Lower leg skin (tissue), 4 donors: ENCODE results near the gene ABCC1. TPM values are rescaled to one million over a fixed set of nuclear protein-coding genes. Genes with fewer than 3 reads are reported as not detected.
"Not testable (repeated sequence)": the region's sequence is repeated elsewhere in the genome, so short reads cannot be mapped to it uniquely, and the experiment has no call there.

ENCODE experiments used
- DNase-seq, 2 donors: peaks; one replicate each; pipeline ENCODE4 v3.0.0-alpha.2; 2019; ENCODE audit warnings: low spot score in 2 of 2
- H3K4me3 ChIP-seq: fragments of 200-600 bp; sonication (generic); 2 replicates; pipeline ENCODE4 v1.5.1; 2017; ENCODE audit warnings: mild to moderate bottlenecking, low read depth; ENCODE audit not compliant: poor library complexity, severe bottlenecking
- CTCF ChIP-seq, 3 donors: fragments of 450-650 bp; IDR thresholded peaks; one replicate each; pipeline ENCODE4 v1.5.1; 2016; ENCODE audit warnings: antibody characterized with exemption in 3 of 3, mild to moderate bottlenecking in 3 of 3, moderate library complexity in 2 of 3
- POLR2A ChIP-seq, 2 donors: fragments of 450-650 bp; IDR thresholded peaks; one replicate each; pipeline ENCODE4 v1.6.1; 2016 to 2017; ENCODE audit warnings: antibody characterized with exemption in 2 of 2, mild to moderate bottlenecking in 1 of 2, moderate library complexity in 1 of 2
- WGBS, 2 donors: methylation state at CpG; one replicate each; pipeline ENCODE4 v1.1.5; 2018; 5-methylcytosine and 5-hydroxymethylcytosine counted together
- intact Hi-C: fragments of 100-400 bp; cut with DNase I; formaldehyde crosslinking; loops from one replicate; pipeline ENCODE4 v1.15.0; 2023; ENCODE audit warnings: low total_unique reads
- total RNA-seq, 4 donors: library from RNA; depleted of rRNA; stranded (reverse); fragments of >200 nt; gene quantifications; one replicate each; pipeline ENCODE4 v1.1.0, GENCODE V29; 2016

Gene ABCC1
- total RNA-seq, 4 donors from 2014 or later: 16.4 to 25.3 (median 21.8) TPM

- WGBS, 2 donors: 86 to 90% methylated on average over 10 to 14 of the region's 14 CpGs
- DNase-seq: no peak
- intact Hi-C loops: no loop called here
- H3K4me3 ChIP-seq: no peak overlapping the region
- TF ChIP-seq POLR2A (IDR thresholded peaks at IDR 0.05) (no peak), CTCF (IDR thresholded peaks at IDR 0.05) (no peak)
Observed at GRCh38 chr16:16146380-16147315, 197.2 kb downstream of the ABCC1 start.

- TF ChIP-seq CTCF (IDR thresholded peaks at IDR 0.05) (no peak), POLR2A (IDR thresholded peaks at IDR 0.05) (no peak)
- H3K4me3 ChIP-seq: no peak overlapping the region
- 84 to 88% methylated on average over 17 of the region's 17 CpGs for WGBS, 2 donors
- intact Hi-C loops: no loop called here
- no peak for DNase-seq
Observed at GRCh38 chr16:16147316-16147999, 198.0 kb downstream of the ABCC1 start.

- intact Hi-C loops, H3K4me3 ChIP-seq, DNase-seq: not testable (repeated sequence)
- 75 to 83% methylated on average over 15 of the region's 15 CpGs for WGBS, 2 donors
Observed at GRCh38 chr16:16148000-16148599, 198.7 kb downstream of the ABCC1 start.

GRCh38 chr16:16148755-16149154, 199.3 kb downstream of the ABCC1 start:
- no peak overlapping the region for H3K4me3 ChIP-seq
- intact Hi-C loops: no loop called here
- no peak for TF ChIP-seq POLR2A (IDR thresholded peaks at IDR 0.05)
- TF ChIP-seq CTCF (IDR thresholded peaks at IDR 0.05): no peak
- DNase-seq: no peak
- WGBS, 2 donors: 81 to 84% methylated on average over 9 of the region's 9 CpGs

- H3K4me3 ChIP-seq: no peak overlapping the region
- 77 to 90% methylated on average over 5 to 10 of the region's 10 CpGs for WGBS, 2 donors
- intact Hi-C loops: no loop called here
- DNase-seq: no peak
- TF ChIP-seq POLR2A (IDR thresholded peaks at IDR 0.05) (no peak), CTCF (IDR thresholded peaks at IDR 0.05) (no peak)
Observed at GRCh38 chr16:16149710-16150116, 200.3 kb downstream of the ABCC1 start.
